Ovary (tissue), 3 donors: ENCODE results near the gene SCN9A.

Experiments
- CTCF ChIP-seq, 3 donors: fragments of 450-650 bp in 2 of 3; fragments of 200-600 bp in 1 of 3; IDR thresholded peaks; one replicate each; pipeline versions ENCODE4 v1.5.1 to v1.8.0; 2016 to 2022; ENCODE audit warnings: antibody characterized with exemption in 3 of 3, mild to moderate bottlenecking in 1 of 3
- EP300 ChIP-seq: sonication (generic); formaldehyde crosslinking; IDR thresholded peaks from one replicate; pipeline ENCODE4 v1.6.1; 2017; ENCODE audit warnings: antibody characterized with exemption
- POLR2A ChIP-seq: fragments of 450-650 bp; IDR thresholded peaks from one replicate; pipeline ENCODE4 v1.6.1; 2017; ENCODE audit warnings: antibody characterized with exemption, mild to moderate bottlenecking, moderate library complexity
- donor health status: DM: no; HTN: no; CAD: no.

- TF ChIP-seq POLR2A (no peak), EP300 (no peak), CTCF (IDR thresholded peaks at IDR 0.05) (no peak)
These were observed at the start of gene SCN9A for GRCh38 chr2:166375736-166376487.
